Mesenchymal stem cell (in vitro differentiated cells and primary cell): ENCODE data around the gene IFNGR1.

Experiments used
- DNase-seq: peaks from one replicate; pipeline ENCODE4 v3.0.0-alpha.2; 2013
- H2AFZ ChIP-seq: one replicate; pipeline ENCODE4 v1.6.1; 2013; ENCODE audit warnings: low read depth, mild to moderate bottlenecking, control low read depth, inconsistent platforms, low read length, moderate library complexity
- H2AK5ac ChIP-seq: 2 replicates; pipeline ENCODE4 v1.6.1; 2013; ENCODE audit warnings: low read length, moderate library complexity, mild to moderate bottlenecking, inconsistent platforms; ENCODE audit not compliant: severe bottlenecking
- H2BK120ac ChIP-seq: one replicate; pipeline ENCODE4 v1.6.1; 2013; ENCODE audit warnings: low read depth, mild to moderate bottlenecking, inconsistent platforms, low read length, moderate library complexity
- H2BK12ac ChIP-seq, 2 experiments: one replicate each; pipeline ENCODE4 v1.6.1; 2013; ENCODE audit warnings: inconsistent platforms in 2 of 2, low read length in 2 of 2, mild to moderate bottlenecking in 2 of 2, moderate library complexity in 2 of 2, control low read depth in 1 of 2
- H2BK15ac ChIP-seq: one replicate; pipeline ENCODE4 v1.6.1; 2013; ENCODE audit warnings: mild to moderate bottlenecking, low read depth, inconsistent platforms; ENCODE audit not compliant: poor library complexity, severe bottlenecking
- H2BK5ac ChIP-seq: 2 replicates; pipeline ENCODE4 v1.6.1; 2013; ENCODE audit warnings: low read depth, mild to moderate bottlenecking, low read length, control low read depth, inconsistent platforms; ENCODE audit not compliant: poor library complexity, severe bottlenecking
- H3K14ac ChIP-seq, 2 experiments: one replicate each; pipeline ENCODE4 v1.6.1; 2013; ENCODE audit warnings: inconsistent platforms in 2 of 2, low read length in 2 of 2, control low read depth in 1 of 2, mild to moderate bottlenecking in 1 of 2, moderate library complexity in 1 of 2
- H3K18ac ChIP-seq, 2 experiments: one replicate each; pipeline ENCODE4 v1.6.1; 2013; ENCODE audit warnings: inconsistent platforms in 2 of 2, low read length in 2 of 2, control low read depth in 1 of 2, low read depth in 1 of 2, mild to moderate bottlenecking in 1 of 2
- H3K23ac ChIP-seq, 2 experiments: one replicate each; pipeline ENCODE4 v1.6.1; 2013; ENCODE audit warnings: inconsistent platforms in 2 of 2, low read length in 2 of 2, mild to moderate bottlenecking in 2 of 2, moderate library complexity in 2 of 2, control low read depth in 1 of 2
- H3K27ac ChIP-seq: 2 replicates; pipeline ENCODE4 v1.5.1; 2013; ENCODE audit warnings: mild to moderate bottlenecking, moderate library complexity, low read length, control low read depth, inconsistent platforms; ENCODE audit not compliant: poor library complexity, severe bottlenecking
- H3K27me3 ChIP-seq, 2 experiments: 2 replicates each; pipeline versions ENCODE4 v1.6.1 to v1.7.0; 2013; ENCODE audit warnings: low read length in 2 of 2, mild to moderate bottlenecking in 2 of 2, moderate library complexity in 2 of 2, control low read depth in 1 of 2, inconsistent platforms in 1 of 2; ENCODE audit not compliant: control insufficient read depth in 1 of 2, insufficient read depth in 1 of 2
- H3K36me3 ChIP-seq, 2 experiments: 2 replicates each; pipeline versions ENCODE4 v1.6.1 to v1.7.0; 2013; ENCODE audit warnings: low read length in 2 of 2, control low read depth in 1 of 2, inconsistent platforms in 1 of 2, low read depth in 1 of 2, mild to moderate bottlenecking in 1 of 2; ENCODE audit not compliant: insufficient read depth in 2 of 2, control insufficient read depth in 1 of 2
- H3K4ac ChIP-seq, 2 experiments: one replicate each; pipeline ENCODE4 v1.6.1; 2013; ENCODE audit warnings: inconsistent platforms in 2 of 2, low read length in 2 of 2, mild to moderate bottlenecking in 2 of 2, moderate library complexity in 2 of 2, control low read depth in 1 of 2, low read depth in 1 of 2
- H3K4me1 ChIP-seq: 2 replicates; pipeline ENCODE4 v1.6.1; 2013; ENCODE audit warnings: low read depth, low read length, control low read depth; ENCODE audit not compliant: control insufficient read depth, insufficient read depth
- H3K4me2 ChIP-seq: 2 replicates; pipeline ENCODE4 v1.6.1; 2013; ENCODE audit warnings: low read length, mild to moderate bottlenecking, inconsistent platforms; ENCODE audit not compliant: poor library complexity, severe bottlenecking
- H3K4me3 ChIP-seq, 2 experiments: 2 replicates each; pipeline versions ENCODE4 v1.5.1 to v1.7.0; 2013; ENCODE audit warnings: low read length in 2 of 2, mild to moderate bottlenecking in 2 of 2, control low read depth in 1 of 2, low read depth in 1 of 2; ENCODE audit not compliant: insufficient read depth in 1 of 2
- H3K79me1 ChIP-seq: replicated peaks from 2 replicates; pipeline ENCODE4 v1.6.1; 2013; ENCODE audit warnings: mild to moderate bottlenecking, control low read depth, low read length, inconsistent platforms; ENCODE audit not compliant: poor library complexity, severe bottlenecking
- H3K9ac ChIP-seq: 2 replicates; pipeline ENCODE4 v1.7.0; 2013; ENCODE audit warnings: mild to moderate bottlenecking, low read length, moderate library complexity
- H3K9me3 ChIP-seq: 2 replicates; pipeline ENCODE4 v1.7.0; 2013; ENCODE audit warnings: mild to moderate bottlenecking, low read length; ENCODE audit not compliant: control insufficient read depth
- H4K8ac ChIP-seq: one replicate; pipeline ENCODE4 v1.6.1; 2013; ENCODE audit warnings: inconsistent platforms, mild to moderate bottlenecking, low read length, moderate library complexity
- H4K91ac ChIP-seq: one replicate; pipeline ENCODE4 v1.6.1; 2013; ENCODE audit warnings: mild to moderate bottlenecking, low read length, inconsistent platforms
- WGBS: methylation state at CpG from one replicate; pipeline ENCODE4 v1.1.7; 2013; ENCODE audit warnings: mixed read lengths; 5-methylcytosine and 5-hydroxymethylcytosine counted together

IFNGR1 gene

DNA sequence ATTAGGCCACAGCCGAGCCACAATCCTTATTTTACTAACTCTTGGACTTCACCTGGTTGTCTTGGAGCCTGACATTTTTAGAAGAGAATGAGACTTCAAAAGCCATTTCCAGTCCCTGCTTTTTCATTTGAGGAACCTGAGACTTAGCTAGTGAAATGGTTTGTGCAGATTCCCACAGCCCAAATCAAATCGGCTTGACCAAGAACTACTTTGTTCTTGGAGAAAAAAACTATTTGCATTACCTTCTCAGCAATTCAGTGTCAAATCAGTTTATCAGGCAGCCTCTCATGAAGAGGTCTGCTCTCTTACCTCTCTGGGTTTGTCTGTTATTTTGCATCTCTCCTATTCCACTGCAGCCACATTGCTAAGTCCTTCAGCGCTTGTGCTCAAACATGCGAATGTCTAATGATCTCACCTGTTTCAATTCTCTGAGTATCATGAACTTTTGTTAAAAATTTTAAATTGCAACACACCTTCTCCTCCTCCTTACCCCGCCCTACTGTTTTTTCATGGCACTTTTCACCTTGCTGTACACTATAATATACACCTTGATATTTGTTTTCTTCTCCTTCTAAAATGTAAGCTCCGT, 573 bp upstream of the IFNGR1 start:
- WGBS, result 69% methylated on average over 5 of the region's 6 CpGs
- no peak for DNase-seq
- Histone ChIP-seq H4K91ac (no peak overlapping the region), H3K4me1 (peaks cover 6% of the 10 kb centered on the region), H3K4me2 (peak overlapping the region; percentile 66), H3K4ac (no peak overlapping the region), H3K36me3 (no peaks in the 10 kb centered on the region), H2BK120ac (no peak overlapping the region), H3K79me1 (peaks cover 5% of the 10 kb centered on the region), H3K27me3 (no peaks in the 10 kb centered on the region), H3K23ac (no peak overlapping the region), H2BK12ac (no peak overlapping the region), H3K9me3 (no peaks in the 10 kb centered on the region), H2BK15ac (no peak overlapping the region), H3K27ac (no peak overlapping the region), H2AFZ (peak overlapping the region; percentile 46), H2AK5ac (no peak overlapping the region), H3K18ac (peak overlapping the region in 1 of 2 experiments; percentile 40), H4K8ac (no peak overlapping the region), H3K14ac (no peak overlapping the region), H3K4me3 (peak overlapping the region in 1 of 2 experiments; percentile 84), H2BK5ac (no peak overlapping the region), H3K9ac (peak overlapping the region; percentile 94)

DNA sequence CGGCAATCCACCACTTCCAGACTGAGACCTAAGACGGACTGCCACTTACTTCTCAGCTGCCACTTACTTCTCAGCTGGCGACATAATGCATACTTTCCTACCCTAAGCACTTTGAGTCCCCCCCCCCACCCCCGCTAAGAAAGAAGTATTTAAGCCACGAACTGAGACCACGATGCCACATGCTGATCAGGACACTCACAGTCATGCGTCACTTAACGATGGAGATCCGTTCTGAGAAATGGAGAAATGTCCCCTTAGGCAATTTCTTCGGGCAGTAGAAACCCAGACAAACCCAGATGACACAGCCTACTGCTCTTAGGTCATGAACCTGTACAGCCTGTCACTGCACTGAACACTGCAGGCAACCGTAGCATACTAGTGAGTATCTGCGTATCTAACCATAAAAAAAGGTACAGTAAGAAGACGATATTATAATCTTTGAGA, 690 bp downstream of the IFNGR1 start:
- H3K27ac ChIP-seq, result no peak overlapping the region

DNA sequence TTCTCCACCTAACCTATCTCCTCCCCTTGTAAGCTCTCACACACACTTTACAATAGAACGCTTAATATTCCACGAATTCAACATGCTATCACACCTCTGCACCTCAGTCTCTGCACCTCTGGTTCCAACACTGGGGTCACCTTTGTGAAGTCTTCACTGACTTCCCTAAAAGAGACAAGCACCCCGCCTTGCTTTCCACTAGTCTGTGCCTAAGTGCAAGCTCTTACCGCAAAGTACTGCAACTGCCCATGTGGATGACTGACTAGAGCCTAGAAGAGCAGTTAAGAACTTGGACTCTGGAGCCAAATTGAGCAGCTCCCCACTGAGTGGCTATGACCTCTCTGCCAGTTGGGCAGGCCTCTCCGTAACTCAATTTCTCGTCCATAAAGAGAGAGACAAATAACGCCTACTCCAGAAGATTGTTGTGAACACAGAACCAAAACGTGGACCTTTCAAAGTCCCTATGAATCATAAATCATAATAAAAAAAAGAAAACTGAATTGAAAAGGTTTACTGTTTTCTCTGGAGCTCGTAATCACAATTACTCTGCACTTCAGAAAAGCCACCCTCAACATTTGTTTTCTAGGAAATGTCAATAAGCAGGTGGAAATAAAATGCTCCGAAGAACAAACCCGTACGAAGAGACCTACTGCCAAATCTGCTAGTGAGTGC, 1.2 kb downstream of the IFNGR1 start:
- H3K18ac ChIP-seq, result no peak overlapping the region
- H3K27ac ChIP-seq, result no peak overlapping the region
- DNase-seq, result peak; percentile 37
- no peak overlapping the region for H3K4ac ChIP-seq
- H3K36me3 ChIP-seq, result peaks cover 0 to 4% of the 10 kb centered on the region in 2 experiments
- no peak overlapping the region for H2BK12ac ChIP-seq
- H4K91ac ChIP-seq, result no peak overlapping the region
- H2AFZ ChIP-seq, result no peak overlapping the region
- 77% methylated on average over 10 of the region's 12 CpGs for WGBS
- no peak overlapping the region for H2BK15ac ChIP-seq
- peak overlapping the region in 1 of 2 experiments; percentile 64 for H3K23ac ChIP-seq
- no peak overlapping the region for H2BK120ac ChIP-seq
- H3K4me1 ChIP-seq, result peaks cover 6% of the 10 kb centered on the region
- no peak overlapping the region for H2BK5ac ChIP-seq
- H3K14ac ChIP-seq, result no peak overlapping the region
- peak overlapping the region; percentile 83 for H3K4me2 ChIP-seq
- H3K4me3 ChIP-seq, result peak overlapping the region; percentile 84 to 93
- no peak overlapping the region for H4K8ac ChIP-seq
- no peaks in the 10 kb centered on the region for H3K9me3 ChIP-seq
- no peaks in the 10 kb centered on the region for H3K27me3 ChIP-seq
- no peak overlapping the region for H2AK5ac ChIP-seq
- peaks cover 10% of the 10 kb centered on the region for H3K79me1 ChIP-seq
- H3K9ac ChIP-seq, result peak overlapping the region; percentile 94

More for the DNA sequence above, 690 bp downstream of the IFNGR1 start:
- Histone ChIP-seq H3K18ac (peak overlapping the region in 1 of 2 experiments; percentile 100), H3K4ac (no peak overlapping the region), H3K27me3 (no peaks in the 10 kb centered on the region), H2BK15ac (no peak overlapping the region), H3K9me3 (no peaks in the 10 kb centered on the region), H2AFZ (peak overlapping the region; percentile 100), H3K9ac (peak overlapping the region; percentile 94), H3K4me3 (peak overlapping the region; percentile 84 to 93), H2AK5ac (no peak overlapping the region), H3K36me3 (peaks cover 0 to 2% of the 10 kb centered on the region in 2 experiments), H3K14ac (peak overlapping the region in 1 of 2 experiments; percentile 51), H4K8ac (no peak overlapping the region), H2BK5ac (no peak overlapping the region), H3K79me1 (peaks cover 9% of the 10 kb centered on the region), H3K4me1 (peaks cover 6% of the 10 kb centered on the region), H3K4me2 (peak overlapping the region; percentile 83), H3K23ac (peak overlapping the region in 1 of 2 experiments; percentile 35), H4K91ac (no peak overlapping the region), H2BK120ac (no peak overlapping the region), H2BK12ac (no peak overlapping the region)
- WGBS, result 2% methylated on average over 11 of the region's 13 CpGs
- DNase-seq, result peak; percentile 92

DNA sequence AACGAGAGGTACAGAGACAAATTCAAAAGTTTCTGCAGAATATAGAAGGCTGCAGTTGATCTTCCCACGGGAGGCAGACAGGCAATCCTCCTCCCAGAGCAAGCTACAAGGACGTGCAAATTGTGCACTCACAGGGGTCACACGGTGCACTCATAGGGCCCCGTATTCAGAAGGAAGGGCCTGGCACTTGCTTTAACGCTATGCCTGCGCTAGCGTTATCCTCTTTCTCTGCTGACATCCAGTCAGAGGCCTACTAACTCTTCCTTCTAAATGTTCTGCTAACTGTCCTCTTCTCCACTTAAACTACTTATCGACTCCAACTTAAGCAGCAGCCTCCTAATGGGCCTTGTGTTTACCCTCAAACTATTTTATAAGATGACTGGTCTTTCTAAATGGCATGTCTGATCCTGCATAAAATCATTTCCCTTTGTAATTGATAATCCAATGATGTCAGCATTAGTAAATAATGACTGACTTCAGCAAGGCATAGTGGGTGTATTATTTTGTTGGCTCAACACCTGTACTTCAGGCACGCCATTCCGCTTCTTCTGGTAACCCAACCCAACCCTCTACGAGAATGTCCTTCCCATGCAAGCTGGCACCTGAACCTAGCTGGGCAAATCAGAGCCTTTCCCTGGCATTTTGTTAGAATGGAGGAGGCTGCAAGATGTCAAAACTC, 2.2 kb downstream of the IFNGR1 start:
- Histone ChIP-seq H3K4me1 (peaks cover 6% of the 10 kb centered on the region), H3K36me3 (peaks cover 0 to 4% of the 10 kb centered on the region in 2 experiments), H4K91ac (no peak overlapping the region), H3K9ac (peak overlapping the region; percentile 94), H2BK15ac (no peak overlapping the region), H3K18ac (peak overlapping the region in 1 of 2 experiments; percentile 2), H3K27me3 (no peaks in the 10 kb centered on the region), H2BK120ac (no peak overlapping the region), H3K9me3 (no peaks in the 10 kb centered on the region), H3K4ac (no peak overlapping the region), H2AFZ (no peak overlapping the region), H3K27ac (no peak overlapping the region), H3K4me3 (peak overlapping the region in 1 of 2 experiments; percentile 84), H3K23ac (peak overlapping the region in 1 of 2 experiments; percentile 23), H3K4me2 (peak overlapping the region; percentile 20), H2BK5ac (no peak overlapping the region), H4K8ac (no peak overlapping the region), H2BK12ac (no peak overlapping the region), H3K14ac (no peak overlapping the region), H3K79me1 (peaks cover 12% of the 10 kb centered on the region), H2AK5ac (no peak overlapping the region)
- DNase-seq, result no peak
- 91% methylated on average over 12 of the region's 12 CpGs for WGBS
